Spleen (tissue), 11 donors: ENCODE results near the gene ARHGEF18. TPM values are rescaled to one million over a fixed set of nuclear protein-coding genes. Genes with fewer than 3 reads are reported as not detected.
A peak's percentile ranks its signal among the peaks of the same experiment; 100 is the strongest.

Experiments
- DNase-seq: peaks from one replicate; pipeline ENCODE4 v3.0.0-alpha.2; 2020
- H3K27ac ChIP-seq, 8 donors: fragments of 200-600 bp; sonication (generic) in 7 of 8; 1 replicate in 4 of 8; 2 replicates in 4 of 8; pipeline versions ENCODE4 v1.5.0 to v1.8.0; 2016 to 2021; ENCODE audit warnings: inconsistent platforms in 4 of 8, mild to moderate bottlenecking in 4 of 8, moderate library complexity in 1 of 8
- H3K27me3 ChIP-seq, 7 donors: fragments of 200-600 bp; sonication (generic) in 6 of 7; replicated peaks in 1 of 7; 1 replicate in 4 of 7; 2 replicates in 3 of 7; pipeline versions ENCODE4 v1.5.0 to v1.8.0; 2016 to 2021; ENCODE audit warnings: inconsistent platforms in 3 of 7, mild to moderate bottlenecking in 1 of 7
- H3K36me3 ChIP-seq, 6 donors: fragments of 200-600 bp; sonication (generic) in 5 of 6; 1 replicate in 4 of 6; 2 replicates in 2 of 6; pipeline versions ENCODE4 v1.5.0 to v1.8.0; 2016 to 2021; ENCODE audit warnings: inconsistent platforms in 2 of 6
- H3K4me1 ChIP-seq, 6 donors: fragments of 200-600 bp; sonication (generic) in 5 of 6; 1 replicate in 3 of 6; 2 replicates in 3 of 6; pipeline versions ENCODE4 v1.5.0 to v1.8.0; 2016 to 2021; ENCODE audit warnings: inconsistent platforms in 3 of 6
- H3K4me3 ChIP-seq, 8 donors: fragments of 200-600 bp; sonication (generic) in 7 of 8; 1 replicate in 4 of 8; 2 replicates in 4 of 8; pipeline versions ENCODE4 v1.5.0 to v1.8.0; 2016 to 2021; ENCODE audit warnings: inconsistent platforms in 4 of 8, mild to moderate bottlenecking in 4 of 8, moderate library complexity in 2 of 8
- H3K9me3 ChIP-seq, 8 donors: fragments of 200-600 bp; sonication (generic) in 7 of 8; 1 replicate in 4 of 8; 2 replicates in 4 of 8; pipeline versions ENCODE4 v1.5.0 to v1.8.0; 2016 to 2021; ENCODE audit warnings: inconsistent platforms in 4 of 8
- POLR2A ChIP-seq, 3 donors: fragments of 450-650 bp; IDR thresholded peaks; one replicate each; pipeline ENCODE4 v1.5.1; 2017; ENCODE audit warnings: antibody characterized with exemption in 3 of 3, mild to moderate bottlenecking in 1 of 3
- POLR2AphosphoS5 ChIP-seq, 3 donors: sonication (generic); formaldehyde crosslinking; IDR thresholded peaks; one replicate each; pipeline ENCODE4 v1.5.1; 2017; ENCODE audit warnings: antibody characterized with exemption in 3 of 3
- WGBS, 5 donors: extraction: QIAGEN DNeasy Blood & Tissue Kit in 3 of 5; methylation state at CpG; one replicate each; pipeline versions ENCODE4 v1.1.5 to v1.1.7; 2013 to 2018; 5-methylcytosine and 5-hydroxymethylcytosine counted together
- intact Hi-C: fragments of 100-400 bp; cut with DNase I; formaldehyde crosslinking; loops from one replicate; pipeline ENCODE4 v1.15.0; 2023; ENCODE audit warnings: low total_unique reads
- polyA plus RNA-seq, 3 donors: library from polyadenylated mRNA; stranded (reverse); fragments of 200-250 nt; gene quantifications; one replicate each; pipeline ENCODE4 v1.2.1, GENCODE V29; 2013
- total RNA-seq, 7 donors: library from RNA; depleted of rRNA in 3 of 7; stranded (reverse); fragments of >200 nt in 3 of 7; fragmentation: NEBNext Ultra II Directional in 4 of 7; extraction: Animal tissue kit (Norgen Biotek cat#: 25700) in 4 of 7; gene quantifications; one replicate each; pipeline versions ENCODE4 v1.1.0 to v1.2.1, GENCODE V29; 2016 to 2021
- TF ChIP-seq, protein P1 (sequence below), 11 experiments: fragments of 200-600 bp in 7 of 11; fragments of 450-650 bp in 4 of 11; sonication (generic) in 4 of 11; IDR thresholded peaks in 8 of 11; conservative IDR thresholded peaks in 3 of 11; 1 replicate in 7 of 11; 2 replicates in 4 of 11; pipeline versions ENCODE4 v1.4.0 to v1.8.0; 2016 to 2021; ENCODE audit warnings: antibody characterized with exemption in 11 of 11, inconsistent platforms in 4 of 11, mild to moderate bottlenecking in 1 of 11
- donor health status: healthy with polysubstance abuse.
- donor health status: DM: no; HTN: no; CAD: no; lungs with moderate emphysema.
- donor health status: DM: no; HTN: no; CAD: no.
- donor health status: Bipolar disorder and iron deficiency.
- donor health status: healthy.
- donor health status: DM: no; HTN: no; CAD: no.
- donor health status: DM: yes; HTN: yes; CAD: no.

Gene ARHGEF18
- total and polyA plus RNA-seq, 10 donors, result 24.3 to 79.8 (median 67.7) TPM

DNA sequence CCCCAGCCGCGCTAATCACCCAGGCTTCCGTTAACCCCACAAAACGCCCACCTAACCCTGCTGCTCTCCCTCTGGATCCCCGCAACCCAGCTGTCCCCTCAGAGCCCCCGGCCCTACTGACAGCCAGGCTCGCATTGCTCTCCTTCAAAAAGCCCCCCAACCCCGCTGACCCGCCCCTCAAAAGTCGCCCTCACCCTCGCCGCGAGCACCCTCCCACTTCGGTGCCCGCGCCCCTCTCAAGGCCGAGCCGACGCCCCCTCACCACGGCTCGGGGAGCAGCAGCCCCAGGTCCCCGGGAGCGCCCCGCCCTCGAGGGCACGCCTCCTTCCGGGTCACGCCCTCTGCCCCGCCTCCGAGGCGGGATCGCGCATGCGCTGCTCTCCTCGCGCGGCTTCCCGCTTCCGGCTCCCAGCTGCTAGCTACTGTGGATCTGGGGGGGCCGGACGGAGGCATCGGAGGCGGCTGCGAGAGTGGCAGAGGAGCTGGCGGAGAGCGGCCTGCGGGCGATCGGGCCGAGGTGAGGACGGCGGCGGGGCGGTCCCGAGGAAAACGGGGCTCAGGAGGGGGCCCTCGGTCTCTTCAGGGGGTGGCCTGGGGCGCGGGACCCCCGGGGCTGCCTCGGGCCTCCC lies 46.1 kb downstream of the ARHGEF18 start:
- Histone ChIP-seq H3K36me3 (peaks cover 0 to 43% (median 14%) of the 10 kb centered on the region in 6 donors), H3K4me3 (peak overlapping the region; percentile 71 to 97 (median 89)), H3K27me3 (no peaks in the 10 kb centered on the region), H3K27ac (peak overlapping the region; percentile 52 to 94 (median 88)), H3K9me3 (no peaks in the 10 kb centered on the region), H3K4me1 (peaks cover 26 to 68% (median 55%) of the 10 kb centered on the region in 6 donors)
- TF ChIP-seq POLR2AphosphoS5 (IDR thresholded peaks at IDR 0.05) (peak; percentile 93 to 97 (median 95)), POLR2A (IDR thresholded peaks at IDR 0.05) (peak in 2 of 3 donors; percentile 35 to 46)
- TF ChIP-seq, protein P1, sequence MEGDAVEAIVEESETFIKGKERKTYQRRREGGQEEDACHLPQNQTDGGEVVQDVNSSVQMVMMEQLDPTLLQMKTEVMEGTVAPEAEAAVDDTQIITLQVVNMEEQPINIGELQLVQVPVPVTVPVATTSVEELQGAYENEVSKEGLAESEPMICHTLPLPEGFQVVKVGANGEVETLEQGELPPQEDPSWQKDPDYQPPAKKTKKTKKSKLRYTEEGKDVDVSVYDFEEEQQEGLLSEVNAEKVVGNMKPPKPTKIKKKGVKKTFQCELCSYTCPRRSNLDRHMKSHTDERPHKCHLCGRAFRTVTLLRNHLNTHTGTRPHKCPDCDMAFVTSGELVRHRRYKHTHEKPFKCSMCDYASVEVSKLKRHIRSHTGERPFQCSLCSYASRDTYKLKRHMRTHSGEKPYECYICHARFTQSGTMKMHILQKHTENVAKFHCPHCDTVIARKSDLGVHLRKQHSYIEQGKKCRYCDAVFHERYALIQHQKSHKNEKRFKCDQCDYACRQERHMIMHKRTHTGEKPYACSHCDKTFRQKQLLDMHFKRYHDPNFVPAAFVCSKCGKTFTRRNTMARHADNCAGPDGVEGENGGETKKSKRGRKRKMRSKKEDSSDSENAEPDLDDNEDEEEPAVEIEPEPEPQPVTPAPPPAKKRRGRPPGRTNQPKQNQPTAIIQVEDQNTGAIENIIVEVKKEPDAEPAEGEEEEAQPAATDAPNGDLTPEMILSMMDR (IDR thresholded peaks at IDR 0.05 in 8 of 11, conservative IDR thresholded peaks at IDR 0.05 in 3 of 11), result peak in 2 of 11 experiments; percentile 16 to 33
- peak; percentile 96 for DNase-seq
- WGBS, 5 donors, result 0 to 2% (median 1%) methylated on average over 18 to 61 of the region's 61 CpGs
- intact Hi-C loops, result no loop called here

DNA sequence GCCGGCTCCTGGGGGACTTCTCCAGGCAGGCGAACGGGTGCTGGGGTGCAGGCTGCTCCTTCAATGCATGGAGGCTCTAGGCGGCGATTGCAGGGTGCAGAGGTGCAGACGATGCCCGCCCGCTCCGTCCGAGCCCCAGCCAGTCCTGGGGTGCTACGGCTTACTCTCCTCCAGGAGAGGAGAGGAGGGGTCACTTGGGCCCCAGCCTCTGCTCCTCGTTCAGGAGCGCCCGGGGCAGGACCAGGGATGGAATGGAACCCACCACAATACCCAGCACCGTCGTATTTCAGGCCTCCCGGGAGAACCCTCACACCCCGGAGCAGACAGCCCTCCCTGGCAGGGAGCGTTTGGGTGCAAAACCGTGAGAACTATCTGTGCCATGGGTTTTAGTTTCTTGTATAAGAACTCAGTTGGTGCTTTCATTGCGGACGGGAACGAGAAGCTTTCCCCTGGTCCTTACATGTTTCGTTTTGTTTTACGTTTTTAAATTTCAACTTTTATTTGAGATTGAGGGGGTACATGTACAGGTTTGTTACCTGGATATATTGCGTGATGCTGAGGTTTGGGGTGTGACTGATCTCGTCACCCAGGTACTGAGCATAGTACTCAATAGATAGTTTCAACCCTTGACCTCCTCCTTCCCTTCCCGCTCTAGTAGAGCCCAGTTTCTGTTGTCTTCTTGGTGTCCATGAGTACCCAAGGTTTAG lies 46.8 kb downstream of the ARHGEF18 start:
- Histone ChIP-seq H3K4me3 (peak overlapping the region; percentile 71 to 97 (median 89)), H3K36me3 (peaks cover 0 to 43% (median 15%) of the 10 kb centered on the region in 6 donors), H3K9me3 (no peaks in the 10 kb centered on the region), H3K27me3 (no peaks in the 10 kb centered on the region), H3K27ac (peak overlapping the region; percentile 52 to 94 (median 88)), H3K4me1 (peaks cover 26 to 75% (median 57%) of the 10 kb centered on the region in 6 donors)
- no peak for DNase-seq
- WGBS, 5 donors, result 6 to 17% (median 9%) methylated on average over 15 to 28 of the region's 28 CpGs
- intact Hi-C loops, result no loop called here
- TF ChIP-seq, protein P1 (IDR thresholded peaks at IDR 0.05 in 8 of 11, conservative IDR thresholded peaks at IDR 0.05 in 3 of 11), result no peak
- TF ChIP-seq POLR2A (IDR thresholded peaks at IDR 0.05) (no peak), POLR2AphosphoS5 (IDR thresholded peaks at IDR 0.05) (no peak)

DNA sequence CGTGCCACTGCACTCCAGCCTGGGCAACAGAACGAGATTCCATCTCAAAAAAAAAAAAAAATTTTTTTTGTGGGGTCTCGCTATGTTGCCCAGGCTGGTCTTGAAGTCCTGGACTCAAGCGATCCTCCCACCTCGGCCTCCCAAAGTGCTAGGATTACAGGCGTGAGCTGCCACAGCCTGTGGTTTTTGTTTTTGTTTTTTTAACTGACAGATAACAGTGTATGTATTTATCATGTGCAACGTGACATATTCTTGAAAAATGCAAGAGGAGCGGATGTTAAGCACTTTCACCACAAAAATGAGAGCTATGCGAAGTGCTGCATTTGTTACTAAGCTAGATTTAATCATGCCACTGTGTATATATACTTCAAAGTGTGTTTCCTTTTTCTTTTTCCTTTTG lies 49.0 kb downstream of the ARHGEF18 start:
- H3K9me3 ChIP-seq, result peaks cover 0 to 5% (median 0%) of the 10 kb centered on the region in 8 donors
- DNase-seq, result no peak
- TF ChIP-seq POLR2A (IDR thresholded peaks at IDR 0.05) (no peak), POLR2AphosphoS5 (IDR thresholded peaks at IDR 0.05) (no peak)
- TF ChIP-seq, protein P1 (IDR thresholded peaks at IDR 0.05 in 8 of 11, conservative IDR thresholded peaks at IDR 0.05 in 3 of 11), result no peak
- peak overlapping the region in 7 of 8 donors; percentile 30 to 79 (median 71) for H3K27ac ChIP-seq
- peaks cover 2 to 47% (median 18%) of the 10 kb centered on the region in 6 donors for H3K36me3 ChIP-seq
- H3K27me3 ChIP-seq, result no peaks in the 10 kb centered on the region
- no peak overlapping the region for H3K4me3 ChIP-seq
- intact Hi-C loops, result no loop called here
- WGBS, 5 donors, result 81 to 90% (median 83%) methylated on average over 9 of the region's 9 CpGs
- peaks cover 26 to 82% (median 61%) of the 10 kb centered on the region in 6 donors for H3K4me1 ChIP-seq

Other genes starting within 250 kb of the ARHGEF18 start
- 100 to 1,000 TPM; 202 to 467 (median 368) TPM for gene INSR, start 54.5 kb upstream of the ARHGEF18 start, total RNA-seq
- 10 to 100 TPM in 2 of 3 donors, 1 to 10 TPM in 1; 7.6 to 21.5 (median 20.7) TPM for gene INSR, start 54.5 kb upstream of the ARHGEF18 start, polyA plus RNA-seq
- gene PEX11G, start 140.1 kb downstream of the ARHGEF18 start, total RNA-seq, result 1 to 10 TPM; 2.3 to 9.6 (median 5.2) TPM
- gene PEX11G, start 140.1 kb downstream of the ARHGEF18 start, polyA plus RNA-seq, result 1 to 10 TPM; 3.4 to 7.8 (median 4.0) TPM
- 10 to 100 TPM; 22.8 to 50.5 (median 43.6) TPM for gene ZNF358, start 167.2 kb downstream of the ARHGEF18 start, total RNA-seq
- 10 to 100 TPM; 23.8 to 44.6 (median 30.6) TPM for gene ZNF358, start 167.2 kb downstream of the ARHGEF18 start, polyA plus RNA-seq
- gene MCOLN1, start 173.7 kb downstream of the ARHGEF18 start, total RNA-seq, result 100 to 1,000 TPM in 6 of 7 donors, 10 to 100 TPM in 1; 76.9 to 166 (median 131) TPM
- 100 to 1,000 TPM in 1 of 3 donors, 10 to 100 TPM in 2; 25.1 to 106 (median 68.5) TPM for gene MCOLN1, start 173.7 kb downstream of the ARHGEF18 start, polyA plus RNA-seq
- 100 to 1,000 TPM; 125 to 225 (median 151) TPM for gene PNPLA6, start 186.8 kb downstream of the ARHGEF18 start, total RNA-seq
- gene PNPLA6, start 186.8 kb downstream of the ARHGEF18 start, polyA plus RNA-seq, result 100 to 1,000 TPM in 2 of 3 donors, 10 to 100 TPM in 1; 51.0 to 142 (median 130) TPM
- gene CAMSAP3, start 246.9 kb downstream of the ARHGEF18 start, total RNA-seq, result 1 to 10 TPM in 3 of 7 donors, under 1 TPM in 4; 0.28 to 1.5 (median 0.85) TPM
- under 1 TPM; 0.52 to 0.77 (median 0.76) TPM for gene CAMSAP3, start 246.9 kb downstream of the ARHGEF18 start, polyA plus RNA-seq